ENCODE results near the gene PHC1.
A peak's percentile ranks its signal among the peaks of the same experiment; 100 is the strongest.
"Not testable (repeated sequence)": the region's sequence is repeated elsewhere in the genome, so short reads cannot be mapped to it uniquely, and the experiment has no call there.

PHC1 gene

DNA sequence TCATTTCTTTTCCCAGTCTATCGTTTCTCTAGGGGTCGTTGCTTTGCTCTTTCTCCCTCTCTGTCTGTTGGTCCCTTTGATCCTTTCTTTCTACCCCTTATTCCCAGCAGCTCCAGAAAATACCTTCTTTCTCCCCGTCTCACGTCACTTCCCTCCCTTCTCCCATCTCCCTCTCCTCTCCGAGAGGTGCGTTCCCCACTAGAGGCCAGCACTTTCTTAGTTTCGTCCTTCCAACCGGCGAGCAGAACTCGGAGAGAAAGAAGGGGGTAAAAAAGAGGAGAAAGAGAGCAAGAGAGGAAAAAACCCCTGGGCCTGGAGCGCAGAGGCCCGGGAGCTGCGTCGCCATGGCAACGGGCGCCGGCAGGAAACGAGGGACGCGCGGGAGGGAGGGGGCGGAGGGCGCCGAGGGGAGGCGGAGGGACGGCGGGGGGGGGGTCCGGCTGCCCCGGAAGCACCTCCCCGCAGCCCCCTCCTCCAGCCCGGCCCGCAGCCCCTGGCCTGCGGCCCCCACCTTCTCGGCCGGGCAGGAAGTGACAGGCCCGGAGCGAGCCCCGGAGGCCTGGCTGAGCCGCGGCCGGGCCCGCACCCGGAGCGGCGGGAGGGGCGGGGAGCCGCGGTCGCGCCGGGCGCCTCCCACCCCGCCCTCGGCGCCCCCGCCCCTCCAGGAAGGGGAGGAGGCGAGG lies at the start of gene PHC1:
TSS of gene PHC1 (plus strand) at position 477 of the 683 bp plus-strand sequence. CDS start 3,169 bp downstream, outside the sequence.
- DNase-seq, result peak; percentile 44 to 55

DNA sequence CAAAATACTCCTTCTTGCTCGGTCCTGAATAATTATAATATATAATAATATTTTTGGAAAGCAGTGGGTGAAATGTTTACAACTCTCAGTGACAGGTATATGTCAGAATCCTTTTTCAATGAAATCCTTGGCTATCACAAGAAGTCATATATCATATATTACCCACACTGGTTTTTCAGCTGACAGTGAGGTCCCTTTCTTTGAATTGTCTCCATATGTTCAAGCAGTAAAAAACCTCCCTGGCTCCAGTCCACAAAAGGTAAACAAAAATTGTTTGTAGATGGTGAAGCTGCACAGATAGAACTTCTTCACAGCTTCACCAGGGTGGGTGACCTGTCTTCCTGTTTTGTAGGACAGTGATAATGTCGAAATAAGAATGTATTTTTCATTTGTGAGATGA lies 47.9 kb upstream of the PHC1 start:
- no peak for DNase-seq

DNA sequence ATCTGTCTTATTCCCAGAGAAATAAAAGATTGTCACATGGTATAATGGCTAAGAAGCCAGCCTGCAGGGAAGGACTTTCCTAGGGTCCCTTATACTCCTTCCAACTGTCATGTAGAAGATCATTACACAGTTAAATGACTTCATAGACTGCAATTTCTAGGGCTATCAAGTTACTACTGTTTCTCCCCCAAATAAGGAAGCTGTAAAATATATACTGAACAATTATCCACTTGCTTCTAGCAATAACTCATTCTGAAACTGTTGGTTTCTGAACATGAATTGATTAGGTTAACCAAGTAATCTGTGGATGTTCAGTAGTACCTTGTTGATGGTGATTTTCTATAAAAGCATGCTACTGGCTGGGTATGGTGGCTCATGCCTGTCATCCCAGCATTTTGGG lies 47.3 kb upstream of the PHC1 start:
- DNase-seq, result no peak

DNA sequence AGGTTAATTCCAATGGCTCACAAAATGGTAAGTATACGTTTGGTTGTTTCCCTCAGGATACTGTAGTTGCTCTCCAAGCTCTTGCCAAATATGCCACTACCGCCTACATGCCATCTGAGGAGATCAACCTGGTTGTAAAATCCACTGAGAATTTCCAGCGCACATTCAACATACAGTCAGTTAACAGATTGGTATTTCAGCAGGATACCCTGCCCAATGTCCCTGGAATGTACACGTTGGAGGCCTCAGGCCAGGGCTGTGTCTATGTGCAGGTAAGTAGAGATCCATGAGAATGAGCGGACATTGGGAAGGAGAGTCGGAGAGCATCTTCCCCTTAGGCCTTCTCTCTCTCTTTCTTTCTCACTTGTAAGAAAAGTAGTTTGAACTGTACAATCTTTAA lies 46.5 kb upstream of the PHC1 start:
- DNase-seq, result no peak

DNA sequence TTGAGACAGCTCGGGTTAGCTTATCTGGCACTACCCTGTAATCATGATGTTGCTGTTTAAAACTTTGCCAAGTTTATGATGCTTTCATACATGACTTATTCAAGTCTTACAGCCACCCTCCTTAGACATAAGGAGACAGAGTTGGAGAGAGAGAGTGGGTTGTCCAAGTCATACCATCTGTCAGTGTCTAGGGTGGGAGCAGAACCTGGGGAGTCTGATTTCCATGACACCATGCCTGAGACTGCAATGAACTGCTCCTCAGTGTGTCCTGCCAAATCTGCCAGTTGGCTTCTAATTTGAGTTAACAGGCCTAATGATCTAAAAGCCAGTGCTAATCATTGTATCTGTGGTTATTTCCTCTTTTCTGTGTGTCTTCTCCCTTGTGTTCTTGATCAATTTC lies 43.7 kb upstream of the PHC1 start:
- DNase-seq, result no peak

DNA sequence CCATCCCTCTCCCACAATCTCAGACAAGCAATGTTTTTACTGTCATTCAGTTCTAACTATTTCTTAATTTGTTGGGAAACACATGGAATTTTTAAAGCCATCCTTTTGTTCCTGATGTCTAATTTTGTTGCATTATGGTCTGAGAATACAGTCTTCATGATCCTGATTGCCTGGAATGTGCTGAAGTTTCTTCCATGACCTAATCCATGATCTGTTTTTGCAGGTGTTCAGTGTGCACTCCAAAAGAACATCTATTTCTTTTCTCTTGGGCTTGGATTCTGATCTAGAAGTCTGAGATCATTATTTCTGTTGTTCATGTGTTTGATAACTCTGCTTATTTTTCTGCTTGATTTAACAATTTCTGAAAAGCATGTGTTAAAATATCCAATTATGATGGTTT lies 43.2 kb upstream of the PHC1 start:
- no peak for DNase-seq

DNA sequence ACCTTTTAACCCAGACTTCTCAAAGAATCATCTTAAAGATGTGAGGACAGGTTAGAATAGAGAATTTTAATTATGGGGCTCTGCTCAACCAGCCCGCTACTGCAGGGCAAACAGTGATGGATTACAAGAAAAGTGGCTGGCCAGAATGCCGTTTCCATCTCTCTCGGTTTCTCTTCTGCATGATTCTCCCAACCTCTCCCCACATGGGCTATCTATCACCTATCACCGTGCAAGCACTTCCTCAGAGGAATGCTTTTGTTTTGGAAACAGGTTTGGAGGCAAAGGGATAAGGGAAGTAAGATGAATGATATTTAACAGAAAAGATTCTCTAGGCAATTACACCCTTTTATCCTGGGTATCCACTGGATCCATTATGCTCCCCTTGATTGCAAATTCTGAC lies 37.4 kb upstream of the PHC1 start:
- DNase-seq, result no peak

DNA sequence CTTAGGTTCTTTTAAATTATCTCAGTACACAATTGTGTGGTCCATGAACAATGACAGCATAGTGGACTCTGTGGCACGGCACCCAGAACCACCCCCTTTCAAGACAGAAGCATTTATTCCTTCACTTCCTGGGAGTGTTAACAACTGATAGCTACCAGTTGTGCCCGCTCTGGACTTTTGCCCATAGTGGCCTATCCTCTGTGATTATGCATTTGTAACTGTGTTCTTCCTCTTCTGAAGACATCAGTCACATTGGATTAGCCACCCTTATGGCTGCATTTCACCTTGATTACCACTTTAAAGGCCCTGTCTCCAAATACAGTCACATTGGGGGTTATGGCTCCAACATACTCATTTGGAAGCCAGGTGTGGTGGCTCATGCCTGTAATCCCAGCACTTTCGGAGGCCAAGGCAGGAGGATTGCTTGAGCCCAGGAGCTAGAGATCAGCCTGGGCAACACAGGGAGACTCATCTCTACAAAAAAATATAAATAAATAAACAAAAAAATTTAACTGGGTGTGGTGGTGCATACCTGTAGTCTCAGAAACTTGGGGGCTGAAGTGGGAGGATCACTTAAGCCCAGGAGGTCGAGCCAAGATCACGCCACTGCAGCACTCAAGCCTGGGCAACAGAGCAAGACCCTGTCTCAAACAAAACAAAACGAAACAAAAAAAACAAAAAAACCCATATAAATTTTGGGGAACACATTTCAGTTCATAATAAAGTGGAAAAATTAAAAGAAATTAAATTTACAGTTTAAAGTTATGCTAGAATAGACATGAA lies 27.6 kb upstream of the PHC1 start:
- DNase-seq, result no peak

DNA sequence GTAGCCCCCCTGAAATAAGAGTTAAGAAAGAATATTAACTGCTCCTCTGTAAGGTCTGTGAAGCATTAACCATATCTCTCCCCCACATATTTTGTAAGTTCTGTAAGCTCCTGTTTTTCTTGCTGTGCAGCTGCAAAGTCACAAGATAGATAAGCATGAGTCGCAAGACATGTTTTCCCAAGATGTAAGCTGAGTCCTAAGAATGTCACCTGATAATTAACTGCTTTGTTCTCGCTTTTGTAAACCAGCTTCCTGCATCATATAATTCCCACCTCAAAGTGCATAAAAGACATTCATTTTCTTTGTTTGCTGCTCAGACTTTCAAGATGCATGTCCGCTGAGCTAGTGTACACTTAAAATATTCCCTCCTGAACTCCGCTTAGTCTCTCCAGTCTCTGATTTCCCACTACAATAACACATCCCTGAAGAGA lies 27.0 kb upstream of the PHC1 start:
- no peak for DNase-seq

DNA sequence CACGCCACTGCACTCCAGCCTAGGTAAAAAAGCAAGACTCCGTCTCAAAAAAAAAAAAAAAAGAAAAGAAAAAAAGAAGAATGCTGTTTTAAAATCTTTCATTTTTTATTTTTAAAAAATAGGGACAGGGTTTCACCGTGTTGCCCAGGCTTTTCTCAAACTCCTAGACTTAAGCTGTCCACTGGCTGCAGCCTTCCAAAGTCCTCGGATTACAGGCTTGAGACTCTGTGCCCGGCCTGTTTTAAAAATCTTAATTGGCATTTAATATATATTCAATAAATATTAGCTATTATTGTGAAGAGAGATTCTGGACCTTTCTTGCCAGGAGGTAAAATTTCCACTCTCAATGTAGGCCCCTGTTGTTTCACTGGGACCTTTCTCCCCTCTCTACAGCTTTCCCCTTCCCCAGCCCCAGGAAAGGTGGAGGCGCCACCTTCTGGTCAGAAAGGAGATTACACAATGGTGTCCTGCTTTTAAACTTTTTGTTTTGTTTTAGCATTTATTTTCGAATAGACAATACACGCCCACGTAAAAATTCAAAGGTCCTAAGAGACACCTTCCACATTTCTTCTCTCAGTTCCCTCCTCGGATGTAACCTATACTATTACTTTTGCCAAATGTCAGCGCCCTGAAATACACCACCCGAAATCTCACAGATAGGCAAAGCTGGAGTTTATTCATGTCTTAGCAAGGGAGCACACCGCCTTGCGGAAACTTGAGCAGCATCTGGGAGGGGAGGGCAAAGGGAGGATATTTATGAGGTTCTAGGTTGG lies 23.8 kb upstream of the PHC1 start:
- DNase-seq, result peak in 1 of 2 donors; percentile 31

DNA sequence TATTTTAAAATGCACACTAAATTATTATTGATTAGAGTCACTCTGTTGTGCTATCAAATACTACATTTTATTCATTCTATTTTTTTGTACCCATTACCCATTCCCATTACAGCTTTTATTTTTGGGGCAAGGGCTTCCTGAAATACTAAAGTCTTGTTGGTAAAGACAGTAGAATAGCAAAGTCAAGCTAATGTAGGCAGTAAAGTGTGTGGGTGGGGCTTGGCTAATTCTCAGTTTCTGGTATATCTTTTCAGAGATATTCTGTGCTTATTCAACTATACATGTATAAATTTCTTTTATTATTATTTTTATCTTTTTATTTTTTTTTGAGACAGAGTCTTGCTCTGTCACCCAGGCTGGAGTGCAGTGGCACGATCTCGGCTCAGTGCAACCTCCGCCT lies 22.3 kb upstream of the PHC1 start:
- DNase-seq, result no peak

DNA sequence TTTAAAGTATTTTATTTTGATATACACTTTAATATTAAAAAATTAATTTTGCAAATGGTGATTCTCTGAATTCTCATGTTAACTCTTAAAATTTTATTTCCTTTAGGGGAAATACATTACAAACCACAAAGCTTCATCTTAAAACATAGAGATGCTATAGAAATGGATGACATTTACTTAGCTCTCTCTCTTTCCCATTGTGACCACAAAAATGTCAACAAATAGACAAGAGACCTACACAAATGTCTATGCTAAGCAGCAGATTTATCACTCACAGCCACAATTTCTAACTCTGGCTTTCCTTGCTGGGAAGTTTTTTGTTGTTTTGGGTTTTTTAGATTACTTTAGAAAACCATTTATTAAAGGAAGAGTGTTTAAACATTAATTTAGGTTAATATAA lies 19.9 kb upstream of the PHC1 start:
- no peak for DNase-seq

DNA sequence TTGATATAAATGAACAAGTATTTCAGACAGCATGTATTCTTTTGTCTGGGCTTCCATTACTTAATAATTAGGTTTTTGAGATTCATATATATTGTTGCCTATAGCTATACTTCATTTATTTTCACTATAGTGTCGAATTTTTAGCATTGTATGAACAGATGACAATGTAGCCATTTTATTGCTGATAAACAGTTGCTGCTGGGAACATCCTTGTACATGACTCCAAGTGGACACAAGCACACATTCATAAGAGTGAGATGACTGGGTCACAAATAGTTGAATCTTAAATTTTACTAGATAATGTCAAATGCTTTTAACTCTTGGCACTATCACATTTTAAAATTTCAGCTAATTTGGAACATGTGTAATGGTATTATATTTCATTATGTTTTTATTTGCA lies 19.3 kb upstream of the PHC1 start:
- DNase-seq, result no peak

DNA sequence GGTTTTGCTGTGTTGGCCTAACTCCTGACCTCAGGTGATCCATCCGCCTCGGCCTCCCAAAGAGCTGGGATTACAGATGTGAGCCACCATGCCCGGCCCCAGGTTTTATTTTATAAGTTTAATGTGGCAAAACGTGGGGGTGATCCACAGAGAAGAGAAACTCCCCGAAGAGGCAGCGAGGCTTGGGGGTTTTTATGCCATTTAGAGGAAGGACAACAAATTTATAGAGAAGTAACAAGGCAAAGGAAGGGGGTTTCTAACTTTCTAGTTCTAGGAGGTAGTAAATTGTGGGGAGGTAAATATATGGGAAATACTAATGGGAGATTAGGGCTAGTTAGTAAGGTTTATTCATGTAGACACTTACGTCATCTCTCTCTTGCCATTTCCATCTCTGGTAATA lies 17.2 kb upstream of the PHC1 start:
- DNase-seq, result no peak

DNA sequence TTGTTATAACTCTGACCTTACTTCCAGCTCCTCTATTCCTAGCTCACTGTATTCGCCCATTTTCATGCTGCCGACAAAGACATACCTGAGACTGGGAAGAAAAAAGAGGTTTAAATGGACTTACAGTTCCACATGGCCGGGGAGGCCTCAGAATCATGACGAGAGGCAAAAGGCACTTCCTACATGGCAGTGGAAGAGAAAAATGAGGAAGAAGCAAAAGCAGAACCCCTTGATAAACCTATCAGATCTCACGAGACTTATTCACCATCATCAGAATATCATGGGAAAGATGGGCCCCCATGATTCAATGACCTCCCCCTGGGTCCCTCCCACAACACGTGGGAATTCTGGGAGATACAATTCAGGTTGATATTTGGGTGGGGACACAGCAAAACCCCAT lies 14.5 kb upstream of the PHC1 start:
- DNase-seq, result no peak

DNA sequence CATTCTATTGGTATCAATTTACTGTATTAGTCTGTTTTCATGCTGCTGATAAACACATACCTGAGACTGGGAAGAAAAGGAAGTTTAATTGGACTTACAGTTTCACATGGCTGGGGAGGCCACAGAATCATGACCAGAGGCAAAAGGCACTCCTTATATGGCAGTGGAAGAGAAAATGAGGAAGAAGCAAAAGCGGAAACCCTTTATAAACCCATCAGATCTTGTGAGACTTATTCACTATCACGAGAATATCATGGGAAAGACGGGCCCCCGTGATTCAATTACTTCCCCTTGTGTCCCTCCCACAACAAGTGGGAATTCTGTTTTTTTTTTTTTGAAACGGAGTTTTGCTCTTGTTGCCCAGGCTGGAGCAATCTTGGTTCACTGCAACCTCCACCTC lies 11.6 kb upstream of the PHC1 start:
- not testable (repeated sequence) for DNase-seq

DNA sequence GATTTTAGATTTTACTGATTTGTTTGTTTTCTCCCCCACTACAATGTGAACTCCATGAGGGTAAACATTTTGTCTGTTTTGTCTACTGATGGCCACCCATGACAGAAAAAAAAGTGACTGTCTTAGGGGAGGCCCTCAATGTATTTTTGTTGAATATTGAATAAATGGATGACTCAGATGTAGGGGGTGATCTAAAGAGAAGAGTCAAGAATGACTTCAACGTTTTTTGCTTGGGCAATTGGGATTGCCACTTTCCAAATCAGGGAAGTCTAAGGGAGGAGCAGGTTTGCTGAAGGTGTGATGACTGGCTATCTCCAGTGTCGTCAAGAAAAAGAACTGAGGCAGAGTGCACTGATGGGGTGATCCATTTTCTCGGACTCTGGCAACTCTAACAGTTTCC lies 10.7 kb upstream of the PHC1 start:
- no peak for DNase-seq

DNA sequence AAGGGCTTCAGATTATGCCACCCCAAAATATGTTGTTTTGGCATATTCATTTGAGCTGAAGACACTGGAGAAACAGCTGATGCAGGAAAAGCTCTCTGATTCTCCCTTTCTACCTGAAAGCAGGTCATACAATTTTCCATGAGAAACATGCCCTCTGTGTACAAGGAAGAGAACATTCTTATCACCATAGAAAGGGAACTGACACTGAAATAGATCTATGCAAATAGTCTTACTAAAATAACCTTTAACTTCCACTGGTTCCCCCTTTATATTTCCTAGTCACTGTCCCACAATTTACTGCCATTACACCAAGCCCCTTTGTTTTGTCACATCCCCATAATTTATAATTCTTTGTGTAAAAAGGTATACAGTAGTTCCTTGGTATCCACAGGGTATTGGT lies 9.6 kb upstream of the PHC1 start:
- DNase-seq, result no peak

DNA sequence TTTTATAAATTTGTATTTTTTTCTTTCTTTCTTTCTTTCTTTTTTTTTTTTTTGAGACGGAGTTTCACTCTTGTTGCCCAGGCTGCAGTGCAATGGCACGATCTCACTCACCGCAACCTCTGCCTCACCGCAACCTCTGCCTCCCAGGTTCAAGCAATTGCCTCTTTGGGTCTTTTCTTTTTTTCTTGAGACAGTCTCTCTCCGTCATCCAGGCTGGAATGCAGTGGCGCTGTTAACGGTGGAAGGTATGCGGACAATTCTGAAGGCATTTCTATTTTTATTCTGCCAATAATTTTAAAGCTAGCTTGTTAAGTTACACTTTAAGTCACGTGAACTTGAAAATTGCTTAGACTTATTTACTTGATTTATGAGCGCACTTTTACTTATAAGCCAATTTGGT lies 8.8 kb upstream of the PHC1 start:
- DNase-seq, result no peak

DNA sequence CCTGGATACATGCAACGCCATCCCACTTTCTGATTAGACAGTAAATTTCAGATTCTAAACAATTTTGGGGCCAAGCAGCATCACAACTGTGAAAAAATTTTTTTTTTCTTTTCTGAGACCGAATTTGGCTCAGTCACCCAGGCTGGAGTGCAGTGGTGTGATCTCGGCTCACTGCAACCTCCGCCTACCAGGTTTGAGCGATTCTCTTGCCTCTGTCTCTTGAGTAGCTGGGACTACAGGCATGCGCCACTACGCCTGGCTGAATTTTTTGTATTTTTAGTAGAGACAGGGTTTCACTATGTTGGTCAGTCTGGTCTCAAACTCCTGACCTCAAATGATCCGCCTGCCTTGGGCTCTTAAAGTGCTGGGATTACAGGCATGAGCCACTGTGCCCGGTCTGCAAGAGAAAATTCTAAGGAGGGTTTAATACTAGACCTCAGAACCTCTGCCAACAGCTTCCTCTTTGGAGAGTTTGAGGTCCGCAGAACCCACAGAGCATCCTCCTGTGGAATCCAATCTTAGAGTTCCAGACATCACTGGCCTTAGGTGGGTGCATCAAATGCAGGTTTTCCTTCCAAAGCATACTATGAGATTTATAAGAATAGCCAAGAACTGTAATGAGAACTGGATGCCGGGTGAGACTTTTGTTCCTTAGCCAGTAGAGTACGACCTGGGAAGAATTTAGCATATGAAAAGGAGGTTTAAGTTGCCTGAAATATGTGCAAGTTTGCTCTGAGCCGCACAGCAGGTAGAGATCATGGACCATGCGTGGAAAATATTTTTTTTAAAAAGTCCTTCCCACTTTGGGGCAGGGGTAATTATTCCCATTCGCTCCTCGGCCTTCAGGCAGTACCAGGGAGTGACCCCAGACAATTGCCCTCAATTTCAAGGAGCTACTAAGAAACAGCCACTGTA lies 7.8 kb upstream of the PHC1 start:
- DNase-seq, result no peak

DNA sequence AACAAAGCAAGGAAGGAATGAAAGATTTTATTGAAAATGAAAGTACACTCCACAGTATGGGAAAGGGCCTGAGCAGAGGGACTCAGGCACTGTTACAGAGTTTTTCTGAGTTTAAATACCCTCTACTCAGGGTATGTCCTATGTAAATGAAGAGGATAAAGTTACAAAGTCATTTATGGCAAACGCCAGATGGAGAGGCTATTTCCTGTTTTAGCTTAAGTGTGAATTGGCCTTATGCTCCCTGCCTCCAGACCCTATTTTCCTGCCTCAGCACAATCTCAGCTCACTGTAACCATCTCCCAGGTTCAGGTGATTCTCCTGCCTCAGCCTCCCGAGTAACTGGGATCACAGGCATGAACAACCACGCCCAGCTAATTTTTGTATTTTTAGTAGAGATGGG lies 6.8 kb upstream of the PHC1 start:
- DNase-seq, result no peak

DNA sequence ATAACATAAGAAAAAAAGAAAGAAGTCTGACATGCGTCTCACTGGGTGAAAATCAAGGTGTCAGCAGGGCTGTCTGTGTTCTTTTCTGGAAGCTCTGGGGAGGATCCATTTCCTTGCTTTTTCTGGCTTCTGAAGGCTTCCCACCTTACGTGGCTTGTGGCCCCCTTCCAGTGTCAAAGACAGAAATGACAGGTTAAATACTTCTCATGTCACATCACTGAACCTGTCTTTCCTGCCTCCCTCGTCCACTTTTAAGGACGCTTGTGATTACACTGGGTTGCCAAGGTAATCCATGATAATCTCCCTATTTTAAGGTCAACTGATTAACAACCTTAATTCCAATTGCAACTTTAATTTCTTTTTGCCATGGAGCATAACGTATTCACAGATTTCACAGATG lies 4.6 kb upstream of the PHC1 start:
- DNase-seq, result no peak
